Measurements from ENCODE around the gene TBC1D5.

Gene TBC1D5

DNA sequence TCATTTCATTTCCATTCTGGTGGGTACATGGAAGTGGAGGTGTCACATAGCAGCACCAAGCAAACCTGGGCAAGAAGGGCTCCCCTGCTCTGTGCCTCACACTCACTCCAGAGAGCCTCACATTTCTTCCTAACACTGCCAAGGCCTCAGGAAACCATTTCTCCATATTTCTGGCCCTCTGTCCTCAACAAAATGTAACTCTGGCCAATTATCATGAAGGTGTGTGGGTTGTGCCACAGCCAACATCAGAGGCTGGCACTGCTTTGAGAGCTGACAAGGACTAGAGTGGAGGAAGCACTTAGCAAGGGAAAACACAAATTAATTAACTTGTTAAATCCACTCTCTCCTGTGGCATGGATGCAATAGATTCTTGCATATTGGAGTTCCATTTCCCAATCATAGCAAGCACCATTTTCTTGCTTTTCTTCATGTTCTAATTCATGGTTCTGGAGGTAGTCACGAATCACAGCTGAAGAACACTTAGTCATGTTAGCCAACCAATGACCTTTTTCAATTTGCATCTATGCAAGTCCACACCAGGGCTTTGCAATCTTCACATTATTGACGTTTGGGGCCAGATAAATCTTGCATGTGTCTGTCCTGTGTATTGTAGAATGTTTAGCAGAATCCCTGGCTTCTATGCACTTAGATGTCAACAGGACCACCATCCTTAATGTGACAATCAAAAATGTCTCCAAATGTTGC, 616.5 kb downstream of the TBC1D5 start:
- no peak overlapping the region for H2AFZ ChIP-seq (ENCODE audit: low read depth)
- no peaks in the 10 kb centered on the region for H3K27me3 ChIP-seq (ENCODE audit: insufficient read depth, low read depth)
- no peak overlapping the region for H3K9ac ChIP-seq
- TF ChIP-seq, protein P1, sequence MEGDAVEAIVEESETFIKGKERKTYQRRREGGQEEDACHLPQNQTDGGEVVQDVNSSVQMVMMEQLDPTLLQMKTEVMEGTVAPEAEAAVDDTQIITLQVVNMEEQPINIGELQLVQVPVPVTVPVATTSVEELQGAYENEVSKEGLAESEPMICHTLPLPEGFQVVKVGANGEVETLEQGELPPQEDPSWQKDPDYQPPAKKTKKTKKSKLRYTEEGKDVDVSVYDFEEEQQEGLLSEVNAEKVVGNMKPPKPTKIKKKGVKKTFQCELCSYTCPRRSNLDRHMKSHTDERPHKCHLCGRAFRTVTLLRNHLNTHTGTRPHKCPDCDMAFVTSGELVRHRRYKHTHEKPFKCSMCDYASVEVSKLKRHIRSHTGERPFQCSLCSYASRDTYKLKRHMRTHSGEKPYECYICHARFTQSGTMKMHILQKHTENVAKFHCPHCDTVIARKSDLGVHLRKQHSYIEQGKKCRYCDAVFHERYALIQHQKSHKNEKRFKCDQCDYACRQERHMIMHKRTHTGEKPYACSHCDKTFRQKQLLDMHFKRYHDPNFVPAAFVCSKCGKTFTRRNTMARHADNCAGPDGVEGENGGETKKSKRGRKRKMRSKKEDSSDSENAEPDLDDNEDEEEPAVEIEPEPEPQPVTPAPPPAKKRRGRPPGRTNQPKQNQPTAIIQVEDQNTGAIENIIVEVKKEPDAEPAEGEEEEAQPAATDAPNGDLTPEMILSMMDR (conservative IDR thresholded peaks at IDR 0.05; ENCODE audit: low read depth, low read length), result no peak
- H3K4me1 ChIP-seq (ENCODE audit: low read depth, poor library complexity, severe bottlenecking), result no peaks in the 10 kb centered on the region
- no peaks in the 10 kb centered on the region for H4K20me1 ChIP-seq (ENCODE audit: insufficient read depth)
- H3K4me3 ChIP-seq (IDR thresholded peaks at IDR 0.05; ENCODE audit: insufficient read depth, low read depth, low read length), result no peak overlapping the region
- no peak overlapping the region for H3K4me2 ChIP-seq
- no peak overlapping the region for H3K27ac ChIP-seq
- no peaks in the 10 kb centered on the region for H3K79me2 ChIP-seq (ENCODE audit: insufficient read depth, low read depth)
- H3K36me3 ChIP-seq (ENCODE audit: insufficient read depth), result no peaks in the 10 kb centered on the region

DNA sequence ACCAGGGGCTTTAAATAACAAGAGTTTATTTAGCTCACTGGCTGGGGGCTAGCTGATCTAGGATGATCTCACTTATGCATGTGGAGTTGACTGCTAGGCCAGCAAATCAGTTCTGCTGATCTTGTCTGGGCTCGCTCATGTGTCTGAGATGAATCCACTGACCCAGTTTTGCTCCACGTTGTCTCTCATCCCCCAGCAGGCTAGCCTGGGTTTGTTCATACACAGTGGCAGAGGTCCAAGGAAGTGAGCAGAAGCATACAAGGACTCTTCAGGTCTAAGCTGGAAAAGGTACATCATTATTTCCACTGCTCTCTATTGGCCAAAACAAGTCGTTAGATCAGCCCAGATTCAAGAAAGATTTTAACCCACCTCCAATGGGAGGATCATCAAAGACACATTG, 619.7 kb downstream of the TBC1D5 start:
- no peaks in the 10 kb centered on the region for H3K4me1 ChIP-seq (ENCODE audit: low read depth, poor library complexity, severe bottlenecking)
- no peak overlapping the region for H3K9ac ChIP-seq
- H3K27me3 ChIP-seq (ENCODE audit: insufficient read depth, low read depth), result no peaks in the 10 kb centered on the region
- H3K36me3 ChIP-seq (ENCODE audit: insufficient read depth), result no peaks in the 10 kb centered on the region
- H3K4me2 ChIP-seq, result no peak overlapping the region
- no peak overlapping the region for H2AFZ ChIP-seq (ENCODE audit: low read depth)
- H4K20me1 ChIP-seq (ENCODE audit: insufficient read depth), result no peaks in the 10 kb centered on the region
- H3K79me2 ChIP-seq (ENCODE audit: insufficient read depth, low read depth), result no peaks in the 10 kb centered on the region
- H3K27ac ChIP-seq, result no peak overlapping the region
- H3K4me3 ChIP-seq (IDR thresholded peaks at IDR 0.05; ENCODE audit: insufficient read depth, low read depth, low read length), result no peak overlapping the region
- TF ChIP-seq, protein P1 (conservative IDR thresholded peaks at IDR 0.05; ENCODE audit: low read depth, low read length), result no peak

DNA sequence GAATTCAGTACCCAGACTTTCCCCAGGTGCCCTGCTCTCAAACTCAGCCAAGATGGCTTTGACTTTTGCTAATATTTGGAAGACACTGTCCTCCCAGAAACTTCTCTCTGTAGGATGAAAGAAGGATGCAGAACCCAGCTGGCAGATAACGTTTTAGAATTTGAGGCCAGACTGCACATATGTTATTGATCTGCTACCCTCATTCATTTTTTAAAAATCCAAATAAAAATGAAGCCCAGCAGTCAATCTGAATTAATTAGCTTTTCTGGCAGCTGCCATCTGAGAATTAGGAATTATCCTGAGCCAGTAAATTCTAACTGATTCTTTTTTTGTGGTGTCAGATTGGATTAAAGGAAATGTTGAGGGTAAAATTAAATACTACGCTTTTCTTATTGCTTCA, 621.1 kb downstream of the TBC1D5 start:
- no peaks in the 10 kb centered on the region for H3K36me3 ChIP-seq (ENCODE audit: insufficient read depth)
- H3K4me2 ChIP-seq, result no peak overlapping the region
- no peaks in the 10 kb centered on the region for H3K4me1 ChIP-seq (ENCODE audit: low read depth, poor library complexity, severe bottlenecking)
- H3K9ac ChIP-seq, result no peak overlapping the region
- no peaks in the 10 kb centered on the region for H3K79me2 ChIP-seq (ENCODE audit: insufficient read depth, low read depth)
- H4K20me1 ChIP-seq (ENCODE audit: insufficient read depth), result no peaks in the 10 kb centered on the region
- no peak overlapping the region for H3K27ac ChIP-seq
- TF ChIP-seq, protein P1 (conservative IDR thresholded peaks at IDR 0.05; ENCODE audit: low read depth, low read length), result no peak
- no peaks in the 10 kb centered on the region for H3K27me3 ChIP-seq (ENCODE audit: insufficient read depth, low read depth)
- no peak overlapping the region for H2AFZ ChIP-seq (ENCODE audit: low read depth)
- no peak overlapping the region for H3K4me3 ChIP-seq (IDR thresholded peaks at IDR 0.05; ENCODE audit: insufficient read depth, low read depth, low read length)

DNA sequence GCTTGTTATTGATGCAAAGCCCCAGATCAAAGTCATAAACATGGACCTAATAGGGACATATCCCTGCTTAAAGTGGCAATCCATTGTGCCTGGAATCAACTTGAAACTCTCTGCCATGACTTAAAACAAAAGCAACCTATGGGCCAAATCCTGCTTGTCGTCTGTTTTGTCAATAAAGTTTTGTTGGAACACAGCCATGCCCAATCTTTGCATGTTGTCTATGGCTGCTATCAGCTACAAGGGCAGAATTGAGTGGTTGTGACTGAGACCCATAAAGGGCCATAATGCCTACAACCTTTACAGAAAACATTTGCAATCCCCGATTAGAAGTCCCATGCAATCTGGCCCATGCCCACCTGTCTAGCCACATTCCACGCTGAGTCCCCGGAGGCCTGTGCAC, 622.3 kb downstream of the TBC1D5 start:
- Histone ChIP-seq H3K4me3 (IDR thresholded peaks at IDR 0.05; ENCODE audit: insufficient read depth, low read depth, low read length) (no peak overlapping the region), H3K4me1 (ENCODE audit: low read depth, poor library complexity, severe bottlenecking) (no peaks in the 10 kb centered on the region), H3K79me2 (ENCODE audit: insufficient read depth, low read depth) (no peaks in the 10 kb centered on the region), H3K27ac (no peak overlapping the region), H3K27me3 (ENCODE audit: insufficient read depth, low read depth) (no peaks in the 10 kb centered on the region), H4K20me1 (ENCODE audit: insufficient read depth) (no peaks in the 10 kb centered on the region), H2AFZ (ENCODE audit: low read depth) (no peak overlapping the region), H3K9ac (no peak overlapping the region), H3K36me3 (ENCODE audit: insufficient read depth) (no peaks in the 10 kb centered on the region), H3K4me2 (no peak overlapping the region)
- TF ChIP-seq, protein P1 (conservative IDR thresholded peaks at IDR 0.05; ENCODE audit: low read depth, low read length), result no peak
